ENCODE results near the gene ASS1. TPM values are rescaled to one million over a fixed set of nuclear protein-coding genes. Genes with fewer than 3 reads are reported as not detected.

ASS1 gene
- total RNA-seq, 1 donor: 195 TPM

DNA sequence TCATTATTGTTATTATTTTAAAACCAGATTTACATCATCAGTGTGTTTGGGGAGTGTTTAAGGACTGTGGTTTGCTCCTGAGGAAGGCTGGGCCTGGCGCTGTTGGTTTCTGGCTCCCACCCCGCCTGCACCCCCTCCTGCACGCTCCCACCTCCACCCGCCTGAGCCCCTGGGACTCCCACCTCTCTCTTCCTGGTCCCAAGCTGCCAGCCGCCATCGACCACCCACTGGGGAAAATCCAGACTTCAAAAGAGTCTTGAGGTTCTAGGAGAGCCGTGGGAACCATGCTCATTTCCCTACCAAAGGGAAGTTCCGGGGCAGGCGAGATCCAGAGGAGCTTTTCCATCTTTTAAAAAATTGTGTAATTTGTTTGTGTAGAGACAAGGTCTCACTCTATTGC, 99.6 kb downstream of the ASS1 start:
- H3K4me2 ChIP-seq (ENCODE audit: insufficient read depth, low read length): no peak overlapping the region
- H3K4me1 ChIP-seq (ENCODE audit: insufficient read depth, low read length): peaks cover 6% of the 10 kb centered on the region
- no peak overlapping the region for H3K4me3 ChIP-seq (ENCODE audit: insufficient read depth, low read length)
- H3K27me3 ChIP-seq (ENCODE audit: insufficient read depth, low read length): peaks cover 17% of the 10 kb centered on the region
- H4K20me1 ChIP-seq (ENCODE audit: insufficient read depth, low read length): no peaks in the 10 kb centered on the region
- H3K36me3 ChIP-seq (ENCODE audit: insufficient read depth, low read length): no peaks in the 10 kb centered on the region
- no peak overlapping the region for H3K27ac ChIP-seq (ENCODE audit: low read depth, low read length)
- TF ChIP-seq, protein P1, sequence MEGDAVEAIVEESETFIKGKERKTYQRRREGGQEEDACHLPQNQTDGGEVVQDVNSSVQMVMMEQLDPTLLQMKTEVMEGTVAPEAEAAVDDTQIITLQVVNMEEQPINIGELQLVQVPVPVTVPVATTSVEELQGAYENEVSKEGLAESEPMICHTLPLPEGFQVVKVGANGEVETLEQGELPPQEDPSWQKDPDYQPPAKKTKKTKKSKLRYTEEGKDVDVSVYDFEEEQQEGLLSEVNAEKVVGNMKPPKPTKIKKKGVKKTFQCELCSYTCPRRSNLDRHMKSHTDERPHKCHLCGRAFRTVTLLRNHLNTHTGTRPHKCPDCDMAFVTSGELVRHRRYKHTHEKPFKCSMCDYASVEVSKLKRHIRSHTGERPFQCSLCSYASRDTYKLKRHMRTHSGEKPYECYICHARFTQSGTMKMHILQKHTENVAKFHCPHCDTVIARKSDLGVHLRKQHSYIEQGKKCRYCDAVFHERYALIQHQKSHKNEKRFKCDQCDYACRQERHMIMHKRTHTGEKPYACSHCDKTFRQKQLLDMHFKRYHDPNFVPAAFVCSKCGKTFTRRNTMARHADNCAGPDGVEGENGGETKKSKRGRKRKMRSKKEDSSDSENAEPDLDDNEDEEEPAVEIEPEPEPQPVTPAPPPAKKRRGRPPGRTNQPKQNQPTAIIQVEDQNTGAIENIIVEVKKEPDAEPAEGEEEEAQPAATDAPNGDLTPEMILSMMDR (IDR thresholded peaks at IDR 0.05; ENCODE audit: extremely low read depth, low read depth, low read length): no peak
- no peak for DNase-seq (ENCODE audit: insufficient read length, low spot score, missing footprints)
- no peaks in the 10 kb centered on the region for H3K79me2 ChIP-seq (ENCODE audit: insufficient read depth, low read length)
- H2AFZ ChIP-seq (ENCODE audit: low read length): no peak overlapping the region
- no peaks in the 10 kb centered on the region for H3K9me3 ChIP-seq (ENCODE audit: low read depth, low read length)

DNA sequence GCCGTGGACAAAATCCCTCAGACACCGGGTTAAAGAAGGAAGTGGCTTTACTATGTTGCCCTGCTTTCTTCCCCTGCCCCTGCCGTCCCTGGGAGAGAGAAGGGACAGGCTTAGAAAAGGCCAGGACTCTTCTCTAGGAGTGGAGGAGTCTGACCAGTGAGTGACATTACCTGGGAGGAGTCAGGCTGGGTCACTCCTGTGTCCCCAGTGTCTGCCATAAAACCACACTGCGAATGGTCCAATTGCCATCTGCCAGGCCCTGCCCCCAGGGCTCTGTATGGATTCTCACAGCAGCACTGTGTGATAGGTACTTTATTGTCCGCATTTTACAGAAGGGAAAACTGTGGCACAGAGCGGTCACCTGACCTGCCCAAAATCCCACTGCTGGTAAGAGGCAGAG, 103.3 kb downstream of the ASS1 start:
- no peak overlapping the region for H3K27ac ChIP-seq (ENCODE audit: low read depth, low read length)
- H3K4me2 ChIP-seq (ENCODE audit: insufficient read depth, low read length): no peak overlapping the region
- H4K20me1 ChIP-seq (ENCODE audit: insufficient read depth, low read length): no peaks in the 10 kb centered on the region
- peaks cover 12% of the 10 kb centered on the region for H3K27me3 ChIP-seq (ENCODE audit: insufficient read depth, low read length)
- no peaks in the 10 kb centered on the region for H3K4me1 ChIP-seq (ENCODE audit: insufficient read depth, low read length)
- no peaks in the 10 kb centered on the region for H3K79me2 ChIP-seq (ENCODE audit: insufficient read depth, low read length)
- H3K4me3 ChIP-seq (ENCODE audit: insufficient read depth, low read length): no peak overlapping the region
- H3K9me3 ChIP-seq (ENCODE audit: low read depth, low read length): no peaks in the 10 kb centered on the region
- TF ChIP-seq, protein P1 (IDR thresholded peaks at IDR 0.05; ENCODE audit: extremely low read depth, low read depth, low read length): no peak
- H2AFZ ChIP-seq (ENCODE audit: low read length): no peak overlapping the region
- H3K36me3 ChIP-seq (ENCODE audit: insufficient read depth, low read length): no peaks in the 10 kb centered on the region
- no peak for DNase-seq (ENCODE audit: insufficient read length, low spot score, missing footprints)

DNA sequence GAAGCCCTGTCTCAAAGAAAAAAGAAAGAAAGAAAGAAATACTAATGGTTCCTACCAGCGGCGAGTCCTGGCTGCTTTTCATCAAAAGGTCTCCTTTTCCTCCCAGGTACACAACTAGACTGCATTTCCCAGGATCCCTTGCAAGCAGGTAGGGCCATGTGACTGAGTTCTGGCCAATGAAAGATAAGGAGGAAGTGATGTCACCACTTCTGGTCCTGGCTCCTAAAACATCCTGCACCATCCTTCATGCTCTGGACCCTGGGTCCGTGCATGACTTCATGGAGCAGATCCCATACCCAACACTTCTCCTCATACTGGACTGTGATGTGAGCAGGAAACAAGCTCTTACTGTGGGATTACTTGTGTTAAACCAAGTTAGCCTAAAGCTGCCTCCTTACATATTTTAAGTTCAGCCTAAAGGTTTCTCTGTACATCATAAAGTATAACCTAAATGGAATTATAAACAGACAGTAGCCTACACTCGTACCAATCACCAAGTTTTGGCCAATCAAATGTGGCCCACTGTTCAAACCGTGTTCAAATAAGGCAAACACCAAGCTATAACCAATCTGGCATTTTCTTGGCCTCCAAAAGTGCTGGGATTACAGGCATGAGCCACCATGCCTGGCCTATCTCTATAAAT, 104.5 kb downstream of the ASS1 start:
- Histone ChIP-seq H3K9me3 (ENCODE audit: low read depth, low read length) (no peaks in the 10 kb centered on the region), H3K4me1 (ENCODE audit: insufficient read depth, low read length) (no peaks in the 10 kb centered on the region), H2AFZ (ENCODE audit: low read length) (no peak overlapping the region), H3K4me2 (ENCODE audit: insufficient read depth, low read length) (no peak overlapping the region), H3K4me3 (ENCODE audit: insufficient read depth, low read length) (no peak overlapping the region), H3K36me3 (ENCODE audit: insufficient read depth, low read length) (no peaks in the 10 kb centered on the region), H3K79me2 (ENCODE audit: insufficient read depth, low read length) (no peaks in the 10 kb centered on the region), H3K27me3 (ENCODE audit: insufficient read depth, low read length) (peaks cover 9% of the 10 kb centered on the region), H3K27ac (ENCODE audit: low read depth, low read length) (no peak overlapping the region), H4K20me1 (ENCODE audit: insufficient read depth, low read length) (no peaks in the 10 kb centered on the region)
- TF ChIP-seq, protein P1 (IDR thresholded peaks at IDR 0.05; ENCODE audit: extremely low read depth, low read depth, low read length): no peak
- no peak for DNase-seq (ENCODE audit: insufficient read length, low spot score, missing footprints)

Small RNAs within 50 kb of the gene (small RNA-seq; reads per million reads assigned to genes)
- not detected for gene RN7SL665P

Other genes with a start within 250 kb of the ASS1 start
- under 0.01 TPM in 2 replicates for gene HMCN2, start 179.2 kb upstream of the ASS1 start, total RNA-seq
- 45.6 and 46.3 TPM in 2 replicates for gene FUBP3, start 134.6 kb downstream of the ASS1 start, total RNA-seq
- not detected in 2 replicates for gene PRDM12, start 219.6 kb downstream of the ASS1 start, total RNA-seq
- gene EXOSC2, start 248.8 kb downstream of the ASS1 start, total RNA-seq: 18.6 and 22.1 TPM in 2 replicates

All from osteoblast (primary cell).